Activated CD4-positive, alpha-beta T cell treated with anti-CD3 and anti-CD28 coated beads for 36 hours (primary cell): Measurements from ENCODE around the gene CNDP1. TPM values are rescaled to one million over a fixed set of nuclear protein-coding genes. Genes with fewer than 3 reads are reported as not detected.

Source experiments
- ATAC-seq: fragments of 200-7000 bp; cut with Tn5 transposase; one replicate; pipeline ENCODE4 v1.10.0; 2021; ENCODE audit warnings: mild to moderate bottlenecking, moderate library complexity
- CTCF ChIA-PET: fragments of 350-600 bp; sonication (Branson Sonifier 250); formaldehyde crosslinking; loops from one replicate; lab custom pipeline; 2021; ENCODE audit warnings: antibody characterized with exemption; lab: Charles Lee
- POLR2A ChIA-PET: fragments of 350-600 bp; sonication (Branson Sonifier 250); formaldehyde crosslinking; loops from one replicate; lab custom pipeline; 2021; ENCODE audit warnings: antibody characterized with exemption, inconsistent platforms; lab: Charles Lee
- DNase-seq: peaks from one replicate; pipeline ENCODE4 v3.0.0-alpha.2; 2020
- H3K27ac Mint-ChIP-seq: one replicate; pipeline ENCODE4 v1.8.0; 2021; ENCODE audit warnings: mixed read lengths
- H3K27me3 Mint-ChIP-seq: one replicate; pipeline ENCODE4 v1.8.0; 2021; ENCODE audit warnings: mixed read lengths
- H3K36me3 Mint-ChIP-seq: one replicate; pipeline ENCODE4 v1.8.0; 2021; ENCODE audit warnings: low read depth, mixed read lengths
- H3K4me1 Mint-ChIP-seq: one replicate; pipeline ENCODE4 v1.8.0; 2021; ENCODE audit warnings: mixed read lengths
- H3K4me3 Mint-ChIP-seq: one replicate; pipeline ENCODE4 v1.8.0; 2021; ENCODE audit warnings: mild to moderate bottlenecking, moderate library complexity, mixed read lengths
- H3K9me3 Mint-ChIP-seq: one replicate; pipeline ENCODE4 v1.8.0; 2021; ENCODE audit warnings: low read depth, mixed read lengths
- intact Hi-C, 2 experiments: fragments of 100-400 bp; cut with DNase I in 1 of 2; cut with micrococcal nuclease in 1 of 2; formaldehyde crosslinking; loops; one replicate each; pipeline versions ENCODE4 v1.14.2 to v1.15.1; 2022 to 2024; cut with DNase I, micrococcal nuclease
- total RNA-seq, 2 experiments: library from RNA; stranded (reverse); gene quantifications; one replicate each; pipeline ENCODE4 v1.2.3, GENCODE V29; 2021

Gene CNDP1
- total RNA-seq, 2 experiments from 2014 or later: not detected

GRCh38 chr18:74589811-74590210 lies 55.5 kb downstream of the CNDP1 start:
- intact Hi-C loops: no loop called here
- ATAC-seq (no peak), DNase-seq (no peak)
- POLR2A ChIA-PET: no interaction called here
- Mint-ChIP-seq H3K36me3 (peaks cover 21% of the 10 kb centered on the region), H3K4me1 (peaks cover 22% of the 10 kb centered on the region), H3K9me3 (peaks cover 7% of the 10 kb centered on the region), H3K27me3 (peaks cover 19% of the 10 kb centered on the region), H3K4me3 (no peak overlapping the region), H3K27ac (no peak overlapping the region)
- CTCF ChIA-PET: interaction anchor here (1.2 to 1.3 kb wide), 2 partner anchors 9 to 38 kb away, joined by 3 read pairs; no protein-coding TSS in a partner anchor

- H3K4me1 Mint-ChIP-seq: peaks cover 30% of the 10 kb centered on the region
- peaks cover 29% of the 10 kb centered on the region for H3K36me3 Mint-ChIP-seq
- CTCF ChIA-PET: interaction anchor here (1.3 kb wide), 1 partner anchor 39 kb away, joined by 4 read pairs; no protein-coding TSS in a partner anchor
- ATAC-seq (no peak), DNase-seq (no peak)
- H3K9me3 Mint-ChIP-seq: peaks cover 7% of the 10 kb centered on the region
- intact Hi-C loops: no loop called here
- POLR2A ChIA-PET: no interaction called here
- H3K27ac Mint-ChIP-seq: no peak overlapping the region
- H3K4me3 Mint-ChIP-seq: no peak overlapping the region
- peaks cover 14% of the 10 kb centered on the region for H3K27me3 Mint-ChIP-seq
Observed at GRCh38 chr18:74590671-74591070, 56.4 kb downstream of the CNDP1 start.

DNA sequence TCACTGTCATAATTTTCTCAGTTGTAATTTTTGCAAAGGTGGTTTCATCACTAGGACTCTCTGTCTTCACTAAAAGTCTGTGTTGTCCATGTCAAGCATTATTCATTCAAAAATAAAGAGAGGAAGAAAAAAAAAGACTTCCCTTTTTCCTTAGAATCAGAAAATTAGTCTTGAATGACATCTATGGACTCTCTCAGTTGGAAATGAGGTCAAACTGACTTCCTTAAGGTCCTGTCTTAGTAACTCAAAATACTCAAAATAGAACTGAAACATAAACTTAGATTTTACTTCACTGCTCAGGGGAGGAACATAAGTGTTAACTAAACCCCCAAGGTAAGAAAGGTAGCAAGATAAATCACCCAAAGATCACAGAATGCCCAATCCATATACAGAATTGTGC lies 61.1 kb downstream of the CNDP1 start:
- peaks cover 36% of the 10 kb centered on the region for H3K36me3 Mint-ChIP-seq
- ChIA-PET POLR2A (interaction anchor here (1.3 kb wide), 1 partner anchor 99 kb away, joined by 3 read pairs; the partner anchor contains the start of gene CNDP2), CTCF (interaction anchor here (1.2 to 1.4 kb wide), 3 partner anchors 8 to 99 kb away, joined by 3 read pairs; partner anchors contain the start of gene CNDP2)
- peak overlapping the region; percentile 59 for H3K4me3 Mint-ChIP-seq
- H3K27ac Mint-ChIP-seq: peak overlapping the region; percentile 82
- peak; percentile 12 for ATAC-seq
- intact Hi-C loops: loop anchor here in 1 of 2 experiments (5.0 kb wide), 1 partner anchor 533 kb away; no protein-coding TSS in a partner anchor
- DNase-seq: no peak
- no peaks in the 10 kb centered on the region for H3K27me3 Mint-ChIP-seq
- peaks cover 35% of the 10 kb centered on the region for H3K4me1 Mint-ChIP-seq
- peaks cover 7% of the 10 kb centered on the region for H3K9me3 Mint-ChIP-seq

- Mint-ChIP-seq H3K9me3 (peaks cover 7% of the 10 kb centered on the region), H3K27ac (peak overlapping the region; percentile 99), H3K4me3 (peak overlapping the region; percentile 86), H3K36me3 (peaks cover 40% of the 10 kb centered on the region), H3K4me1 (peaks cover 40% of the 10 kb centered on the region), H3K27me3 (no peaks in the 10 kb centered on the region)
- intact Hi-C loops: loop anchor here (1.0 to 5.0 kb wide), 8 partner anchors 98 to 1896 kb away; partner anchors contain the start of genes PTGR3 (in 2 of the 2), CNDP2 (in 1 of the 2) and TIMM21 (in 1 of the 2)
- ChIA-PET POLR2A (no interaction called here), CTCF (interaction anchor here (1.6 kb wide), 1 partner anchor 26 kb away, joined by 4 read pairs; no protein-coding TSS in a partner anchor)
- DNase-seq: peak; percentile 81
- ATAC-seq: peak; percentile 57
Observed at GRCh38 chr18:74597034-74597661, 62.8 kb downstream of the CNDP1 start.

- peaks cover 38% of the 10 kb centered on the region for H3K36me3 Mint-ChIP-seq
- H3K27ac Mint-ChIP-seq: peak within 1 kb of the TSS; percentile 99
- DNase-seq: peak; percentile 90
- ChIA-PET POLR2A (interaction anchor here (0.6 to 1.5 kb wide), 3 partner anchors 17 to 612 kb away, joined by 3 to 5 read pairs (median 3); partner anchors contain the start of gene TSHZ1), CTCF (interaction anchor here (0.6 to 1.6 kb wide), 4 partner anchors 8 to 243 kb away, joined by 3 to 8 read pairs (median 4); no protein-coding TSS in a partner anchor)
- no peaks in the 10 kb centered on the region for H3K27me3 Mint-ChIP-seq
- peaks cover 40% of the 10 kb centered on the region for H3K4me1 Mint-ChIP-seq
- intact Hi-C loops: loop anchor here (1.0 to 5.0 kb wide), 10 partner anchors 33 to 1895 kb away; partner anchors contain the start of genes PTGR3 (in 2 of the 2), CNDP2 (in 1 of the 2) and TIMM21 (in 1 of the 2)
- H3K4me3 Mint-ChIP-seq: peak within 1 kb of the TSS; percentile 86
- ATAC-seq: peak; percentile 79
- peaks cover 6% of the 10 kb centered on the region for H3K9me3 Mint-ChIP-seq
Observed at GRCh38 chr18:74597662-74598349, 63.5 kb downstream of the CNDP1 start, which contains the start of gene ZNF407. Gene ZNF407 (plus strand): TSS chr18:74597870. CDS start chr18:74631020, 33,150 bp downstream.

- ChIA-PET CTCF (interaction anchor here (0.6 to 1.5 kb wide), 7 partner anchors 9 to 242 kb away, joined by 3 to 8 read pairs (median 3); no protein-coding TSS in a partner anchor), POLR2A (interaction anchor here (0.6 to 1.5 kb wide), 4 partner anchors 16 to 612 kb away, joined by 3 to 5 read pairs (median 3); partner anchors contain the start of gene TSHZ1)
- DNase-seq (peak; percentile 81), ATAC-seq (peak; percentile 28)
- Mint-ChIP-seq H3K36me3 (peaks cover 34% of the 10 kb centered on the region), H3K4me3 (peak overlapping the region; percentile 86), H3K9me3 (peaks cover 3% of the 10 kb centered on the region), H3K27ac (peak overlapping the region; percentile 99), H3K4me1 (peaks cover 36% of the 10 kb centered on the region), H3K27me3 (no peaks in the 10 kb centered on the region)
- intact Hi-C loops: loop anchor here in 1 of 2 experiments (1.0 to 5.0 kb wide), 3 partner anchors 33 to 536 kb away; no protein-coding TSS in a partner anchor
Observed at GRCh38 chr18:74598350-74599001, 64.2 kb downstream of the CNDP1 start.

DNA sequence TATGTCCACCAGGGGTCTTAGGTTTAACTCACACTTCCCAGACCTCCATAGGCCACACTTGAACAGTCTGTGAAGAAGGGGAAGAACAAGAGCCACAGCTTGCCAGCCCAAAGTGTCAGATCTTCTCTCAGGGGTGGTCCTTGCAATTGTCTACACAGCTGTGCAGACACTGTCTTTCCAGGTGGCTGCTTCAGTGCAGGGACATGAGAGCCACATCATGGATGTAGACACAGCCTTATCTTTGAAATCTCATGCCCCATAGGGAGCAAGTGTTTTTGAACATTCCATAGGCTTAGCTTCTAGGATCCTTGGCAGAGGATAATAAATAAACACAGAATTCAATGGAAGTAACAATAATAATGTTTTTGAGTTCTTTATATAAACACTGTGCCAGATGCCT lies 70.1 kb downstream of the CNDP1 start:
- Mint-ChIP-seq H3K4me1 (peaks cover 23% of the 10 kb centered on the region), H3K36me3 (peaks cover 7% of the 10 kb centered on the region), H3K4me3 (no peak overlapping the region), H3K27ac (no peak overlapping the region), H3K9me3 (no peaks in the 10 kb centered on the region), H3K27me3 (no peaks in the 10 kb centered on the region)
- ATAC-seq: no peak
- intact Hi-C loops: no loop called here
- CTCF ChIA-PET: interaction anchor here (0.7 to 1.3 kb wide), 2 partner anchors 9 to 41 kb away, joined by 3 to 4 read pairs; no protein-coding TSS in a partner anchor
- no peak for DNase-seq
- POLR2A ChIA-PET: interaction anchor here (0.6 kb wide), 1 partner anchor 606 kb away, joined by 3 read pairs; the partner anchor contains the start of gene TSHZ1

GRCh38 chr18:74604774-74605173 lies 70.5 kb downstream of the CNDP1 start:
- intact Hi-C loops: no loop called here
- H3K9me3 Mint-ChIP-seq: no peaks in the 10 kb centered on the region
- H3K27me3 Mint-ChIP-seq: no peaks in the 10 kb centered on the region
- ATAC-seq (no peak), DNase-seq (no peak)
- H3K4me1 Mint-ChIP-seq: peaks cover 21% of the 10 kb centered on the region
- H3K27ac Mint-ChIP-seq: no peak overlapping the region
- peaks cover 7% of the 10 kb centered on the region for H3K36me3 Mint-ChIP-seq
- ChIA-PET CTCF (no interaction called here), POLR2A (no interaction called here)
- H3K4me3 Mint-ChIP-seq: no peak overlapping the region

- ChIA-PET POLR2A (no interaction called here), CTCF (interaction anchor here (2.0 kb wide), 1 partner anchor 10 kb away, joined by 8 read pairs; no protein-coding TSS in a partner anchor)
- Mint-ChIP-seq H3K9me3 (no peaks in the 10 kb centered on the region), H3K4me1 (peaks cover 34% of the 10 kb centered on the region), H3K4me3 (no peak overlapping the region), H3K27me3 (no peaks in the 10 kb centered on the region), H3K36me3 (no peaks in the 10 kb centered on the region), H3K27ac (no peak overlapping the region)
- ATAC-seq: no peak
- no peak for DNase-seq
- intact Hi-C loops: no loop called here
Observed at GRCh38 chr18:74608681-74609080, 74.4 kb downstream of the CNDP1 start.

DNA sequence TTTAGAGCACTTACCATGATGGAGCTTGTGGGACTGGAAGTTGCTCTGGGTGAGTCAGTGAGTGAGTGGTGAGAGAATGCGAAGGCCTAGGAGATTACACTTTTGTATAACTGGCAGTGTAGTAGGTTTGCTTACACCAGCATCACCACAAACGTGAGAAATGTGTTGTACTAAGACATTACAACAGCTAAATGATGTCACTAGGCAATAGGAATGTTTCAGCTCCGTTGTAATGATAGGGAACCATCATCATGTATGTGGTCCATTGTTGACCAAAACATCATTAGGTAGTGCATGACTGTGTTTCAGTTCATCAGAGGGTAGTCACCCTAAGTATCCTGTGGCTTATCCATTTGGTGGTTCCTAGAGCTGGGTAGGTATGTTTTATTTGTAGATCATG lies 75.2 kb downstream of the CNDP1 start:
- no peaks in the 10 kb centered on the region for H3K27me3 Mint-ChIP-seq
- CTCF ChIA-PET: interaction anchor here (1.2 to 2.0 kb wide), 2 partner anchors 11 to 15 kb away, joined by 4 to 8 read pairs; no protein-coding TSS in a partner anchor
- H3K4me1 Mint-ChIP-seq: peaks cover 34% of the 10 kb centered on the region
- no peak for DNase-seq
- H3K9me3 Mint-ChIP-seq: peaks cover 3% of the 10 kb centered on the region
- no peak overlapping the region for H3K27ac Mint-ChIP-seq
- intact Hi-C loops: no loop called here
- no peak overlapping the region for H3K4me3 Mint-ChIP-seq
- peaks cover 1% of the 10 kb centered on the region for H3K36me3 Mint-ChIP-seq
- ATAC-seq: peak; percentile 85
- POLR2A ChIA-PET: no interaction called here
